Measurements from ENCODE around the gene GABRG3. TPM values are rescaled to one million over a fixed set of nuclear protein-coding genes. Genes with fewer than 3 reads are reported as not detected.

Gene GABRG3
- total RNA-seq, 3 donors from 2014 or later: 0.15 to 0.33 TPM; not detected in 1

- TF ChIP-seq CTCF (IDR thresholded peaks at IDR 0.05) (no peak), POLR2A (IDR thresholded peaks at IDR 0.05) (no peak), POLR2AphosphoS5 (IDR thresholded peaks at IDR 0.05) (no peak)
- no peak for DNase-seq (ENCODE audit: low spot score in 2 of 2)
- H3K27me3 ChIP-seq: no peaks in the 10 kb centered on the region
- H3K4me1 ChIP-seq: no peaks in the 10 kb centered on the region
- no peaks in the 10 kb centered on the region for H3K36me3 ChIP-seq
- H3K9me3 ChIP-seq: no peaks in the 10 kb centered on the region
- no peak overlapping the region for H3K4me3 ChIP-seq
- H3K27ac ChIP-seq: no peak overlapping the region
- intact Hi-C loops (cut with DNase I; ENCODE audit: low total_unique reads): no loop called here
Observed at GRCh38 chr15:27165590-27165989, 194.6 kb downstream of the GABRG3 start.

- no peaks in the 10 kb centered on the region for H3K27me3 ChIP-seq
- H3K27ac ChIP-seq: no peak overlapping the region
- H3K36me3 ChIP-seq: no peaks in the 10 kb centered on the region
- intact Hi-C loops (cut with DNase I; ENCODE audit: low total_unique reads): no loop called here
- TF ChIP-seq POLR2A (IDR thresholded peaks at IDR 0.05) (no peak), CTCF (IDR thresholded peaks at IDR 0.05) (no peak), POLR2AphosphoS5 (IDR thresholded peaks at IDR 0.05) (no peak)
- no peak overlapping the region for H3K4me3 ChIP-seq
- DNase-seq (ENCODE audit: low spot score in 2 of 2): no peak
- H3K9me3 ChIP-seq: no peaks in the 10 kb centered on the region
- H3K4me1 ChIP-seq: no peaks in the 10 kb centered on the region
Observed at GRCh38 chr15:27166917-27167316, 195.9 kb downstream of the GABRG3 start.

- no peak overlapping the region for H3K27ac ChIP-seq
- no peak for DNase-seq (ENCODE audit: low spot score in 2 of 2)
- no peaks in the 10 kb centered on the region for H3K4me1 ChIP-seq
- no peaks in the 10 kb centered on the region for H3K9me3 ChIP-seq
- H3K36me3 ChIP-seq: no peaks in the 10 kb centered on the region
- no peak overlapping the region for H3K4me3 ChIP-seq
- intact Hi-C loops (cut with DNase I; ENCODE audit: low total_unique reads): no loop called here
- TF ChIP-seq CTCF (IDR thresholded peaks at IDR 0.05): no peak
- no peak for TF ChIP-seq POLR2A (IDR thresholded peaks at IDR 0.05)
- no peak for TF ChIP-seq POLR2AphosphoS5 (IDR thresholded peaks at IDR 0.05)
- no peaks in the 10 kb centered on the region for H3K27me3 ChIP-seq
Observed at GRCh38 chr15:27167738-27168137, 196.8 kb downstream of the GABRG3 start.

GRCh38 chr15:27170851-27171250, 199.9 kb downstream of the GABRG3 start:
- Histone ChIP-seq H3K4me3 (no peak overlapping the region), H3K9me3 (peaks cover 3 to 12% of the 10 kb centered on the region in 2 donors), H3K27me3 (no peaks in the 10 kb centered on the region), H3K27ac (no peak overlapping the region), H3K36me3 (no peaks in the 10 kb centered on the region), H3K4me1 (no peaks in the 10 kb centered on the region)
- TF ChIP-seq POLR2AphosphoS5 (IDR thresholded peaks at IDR 0.05) (no peak), POLR2A (IDR thresholded peaks at IDR 0.05) (no peak), CTCF (IDR thresholded peaks at IDR 0.05) (no peak)
- intact Hi-C loops (cut with DNase I; ENCODE audit: low total_unique reads): no loop called here
- no peak for DNase-seq (ENCODE audit: low spot score in 2 of 2)

GRCh38 chr15:27172821-27173220, 201.8 kb downstream of the GABRG3 start:
- DNase-seq (ENCODE audit: low spot score in 2 of 2): no peak
- Histone ChIP-seq H3K4me1 (no peaks in the 10 kb centered on the region), H3K27ac (no peak overlapping the region), H3K27me3 (no peaks in the 10 kb centered on the region), H3K4me3 (no peak overlapping the region), H3K9me3 (peaks cover 17 to 28% of the 10 kb centered on the region in 2 donors), H3K36me3 (no peaks in the 10 kb centered on the region)
- intact Hi-C loops (cut with DNase I; ENCODE audit: low total_unique reads): no loop called here
- TF ChIP-seq POLR2A (IDR thresholded peaks at IDR 0.05) (no peak), POLR2AphosphoS5 (IDR thresholded peaks at IDR 0.05) (no peak), CTCF (IDR thresholded peaks at IDR 0.05) (no peak)

Measured in breast epithelium (tissue), 4 donors.